Fibroblast of skin of right biceps (primary cell): ENCODE data around the gene KLHDC8A.
A peak's percentile ranks its signal among the peaks of the same experiment; 100 is the strongest.

ENCODE experiments used
- DNase-seq: peaks from one replicate; pipeline ENCODE4 v3.0.0-alpha.2; 2013

KLHDC8A gene

GRCh38 chr1:205294175-205294917, 62.4 kb downstream of the KLHDC8A start:
- peak; percentile 98 for DNase-seq

DNA sequence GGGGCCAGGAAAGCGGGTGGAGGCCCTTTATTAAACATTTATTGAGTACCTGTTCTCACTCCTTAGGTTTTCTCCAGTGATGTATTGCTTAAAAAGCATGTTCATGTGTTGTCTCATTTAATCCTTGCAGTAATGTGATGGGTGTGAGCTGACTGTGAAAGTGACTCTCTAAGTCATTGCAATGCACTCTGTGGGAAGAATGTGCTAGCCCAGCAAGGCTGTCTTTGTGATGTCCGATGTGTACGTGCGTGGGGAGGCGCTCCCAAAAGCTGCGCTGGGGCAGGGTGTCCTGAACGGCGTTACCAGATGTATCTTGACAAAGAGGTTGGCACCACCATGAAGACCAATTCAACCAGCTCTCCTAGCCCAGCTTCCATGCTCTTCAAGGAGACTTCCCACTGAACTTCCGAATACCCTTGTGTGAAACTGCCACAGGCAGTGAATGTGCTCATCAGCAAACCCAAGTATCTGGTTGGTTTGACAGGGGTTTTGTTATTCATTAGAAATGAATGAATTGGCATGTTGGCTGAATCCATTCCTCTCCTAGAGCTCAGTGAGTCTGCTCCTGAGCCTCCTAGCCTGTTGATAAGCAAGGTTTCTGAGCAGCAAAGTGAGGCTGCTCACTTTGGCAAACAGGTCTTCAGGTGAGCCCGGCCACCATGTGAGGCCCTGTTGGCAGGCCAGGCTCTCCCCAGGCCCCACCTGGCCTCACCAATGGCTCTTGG, 63.2 kb downstream of the KLHDC8A start:
- peak; percentile 37 for DNase-seq

DNA sequence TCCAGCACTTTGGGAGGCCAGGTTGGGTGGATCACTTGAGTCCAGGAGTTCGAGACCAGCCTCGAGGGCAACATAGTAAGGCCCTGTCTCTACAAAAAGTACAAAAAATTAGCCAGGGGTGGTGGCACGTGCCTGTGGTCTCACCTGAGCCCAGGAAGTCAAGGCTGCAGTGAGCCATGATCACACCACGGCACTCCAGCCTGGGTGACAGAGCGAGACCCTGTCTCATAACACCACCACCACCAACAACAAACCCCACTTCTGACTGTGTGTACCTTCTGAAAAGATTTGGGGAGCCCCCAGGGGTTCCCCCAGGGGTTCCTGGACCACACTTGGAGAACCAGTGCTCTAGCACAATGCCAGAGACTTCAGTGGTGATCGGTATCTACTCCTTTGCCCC, 65.1 kb downstream of the KLHDC8A start:
- DNase-seq, result no peak

GRCh38 chr1:205287767-205288559, 68.8 kb downstream of the KLHDC8A start:
- DNase-seq, result peak; percentile 72

- no peak for DNase-seq
These were observed 69.6 kb downstream of the KLHDC8A start for GRCh38 chr1:205287076-205287475.

DNA sequence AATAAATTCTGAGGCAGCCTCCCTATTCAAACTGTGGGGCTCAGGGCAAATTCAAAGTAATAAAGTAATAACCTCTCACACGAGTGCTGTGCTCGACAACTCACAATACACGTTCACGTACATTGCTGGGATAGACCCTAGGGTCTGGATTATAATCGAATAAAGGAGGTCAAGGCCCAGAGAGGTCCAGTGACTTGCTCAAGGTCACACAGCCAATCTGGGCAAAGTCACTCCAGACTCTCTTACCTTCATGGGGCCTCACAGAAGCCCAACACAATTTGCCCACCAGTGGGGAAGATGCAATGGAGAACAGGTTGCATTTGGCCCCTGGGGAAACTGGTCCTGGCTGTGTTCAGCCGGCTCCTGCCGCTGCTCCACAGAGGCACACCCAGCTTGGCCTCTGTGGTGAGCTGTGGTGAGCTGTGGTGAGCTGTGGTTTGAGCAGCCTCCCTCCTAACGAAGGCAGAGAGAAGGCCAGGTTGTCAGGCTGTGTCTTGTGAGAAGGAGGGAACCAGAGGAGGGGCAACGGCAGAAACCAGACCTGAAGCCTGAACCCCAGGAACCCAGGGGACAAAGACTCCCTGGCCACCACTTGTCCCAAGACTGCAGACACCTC, 70.3 kb downstream of the KLHDC8A start:
- peak; percentile 43 for DNase-seq
